ENCODE measurements around the gene SKP2. TPM values are rescaled to one million over a fixed set of nuclear protein-coding genes. Genes with fewer than 3 reads are reported as not detected.

The SKP2 gene
- total and polyA plus RNA-seq, 10 donors = 4.2 to 23.6 (median 15.2) TPM

DNA sequence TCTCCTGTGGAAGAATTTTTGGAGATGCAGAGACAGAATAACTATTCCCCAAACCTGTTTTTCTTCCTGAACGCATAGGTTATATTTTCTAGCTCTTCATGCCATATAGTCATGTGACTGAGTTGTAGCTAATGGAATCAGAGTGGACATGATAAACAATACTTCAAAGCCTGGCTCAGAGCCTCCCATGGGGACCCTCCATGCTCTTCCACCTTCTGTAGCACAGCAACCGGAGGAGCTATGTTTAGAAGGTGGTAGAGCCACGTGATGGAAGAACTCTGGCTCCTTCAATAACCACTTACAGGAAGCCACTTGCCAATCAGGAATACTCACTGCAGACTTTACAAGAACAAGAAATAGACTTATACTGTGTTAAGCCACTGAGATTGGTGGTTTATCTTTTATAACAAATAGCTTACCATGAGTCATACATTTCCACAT, 50.6 kb downstream of the SKP2 start:
- Histone ChIP-seq H3K9me3 (no peaks in the 10 kb centered on the region), H3K36me3 (peaks cover 0 to 87% (median 26%) of the 10 kb centered on the region in 6 donors), H3K27ac (no peak overlapping the region), H3K4me1 (no peaks in the 10 kb centered on the region), H3K27me3 (replicated peaks in 1 of 7) (no peaks in the 10 kb centered on the region), H3K4me3 (no peak overlapping the region)
- intact Hi-C loops (cut with DNase I; ENCODE audit: low total_unique reads) = no loop called here
- WGBS, 5 donors = 61 to 68% (median 64%) methylated on average over 3 of the region's 3 CpGs
- no peak for DNase-seq
- no peak for TF ChIP-seq CTCF (IDR thresholded peaks at IDR 0.05 in 8 of 11, conservative IDR thresholded peaks at IDR 0.05 in 3 of 11)
- TF ChIP-seq POLR2AphosphoS5 (IDR thresholded peaks at IDR 0.05) = no peak
- no peak for TF ChIP-seq POLR2A (IDR thresholded peaks at IDR 0.05)

- 90 to 98% (median 96%) methylated on average over 2 of the region's 2 CpGs for WGBS, 5 donors
- DNase-seq = no peak
Measured at GRCh38 chr5:36205329-36205728, 53.4 kb downstream of the SKP2 start.

GRCh38 chr5:36206913-36207312, 55.0 kb downstream of the SKP2 start:
- no peak overlapping the region for H3K4me3 ChIP-seq
- no peaks in the 10 kb centered on the region for H3K4me1 ChIP-seq
- H3K9me3 ChIP-seq = no peaks in the 10 kb centered on the region
- DNase-seq = no peak
- peaks cover 0 to 80% (median 22%) of the 10 kb centered on the region in 6 donors for H3K36me3 ChIP-seq
- H3K27ac ChIP-seq = no peak overlapping the region
- intact Hi-C loops (cut with DNase I; ENCODE audit: low total_unique reads) = no loop called here
- TF ChIP-seq POLR2AphosphoS5 (IDR thresholded peaks at IDR 0.05) = no peak
- TF ChIP-seq CTCF (IDR thresholded peaks at IDR 0.05 in 8 of 11, conservative IDR thresholded peaks at IDR 0.05 in 3 of 11) = no peak
- no peak for TF ChIP-seq POLR2A (IDR thresholded peaks at IDR 0.05)
- H3K27me3 ChIP-seq (replicated peaks in 1 of 7) = no peaks in the 10 kb centered on the region

More at GRCh38 chr5:36205329-36205728, 53.4 kb downstream of the SKP2 start:
- Histone ChIP-seq H3K27me3 (replicated peaks in 1 of 7) (no peaks in the 10 kb centered on the region), H3K36me3 (peaks cover 0 to 76% (median 16%) of the 10 kb centered on the region in 6 donors), H3K4me1 (no peaks in the 10 kb centered on the region), H3K27ac (no peak overlapping the region), H3K4me3 (no peak overlapping the region), H3K9me3 (no peaks in the 10 kb centered on the region)
- intact Hi-C loops (cut with DNase I; ENCODE audit: low total_unique reads) = no loop called here
- TF ChIP-seq CTCF (IDR thresholded peaks at IDR 0.05 in 8 of 11, conservative IDR thresholded peaks at IDR 0.05 in 3 of 11) = no peak
- TF ChIP-seq POLR2AphosphoS5 (IDR thresholded peaks at IDR 0.05) = no peak
- no peak for TF ChIP-seq POLR2A (IDR thresholded peaks at IDR 0.05)

- intact Hi-C loops (cut with DNase I; ENCODE audit: low total_unique reads) = no loop called here
- Histone ChIP-seq H3K36me3 (peaks cover 0 to 79% (median 28%) of the 10 kb centered on the region in 6 donors), H3K4me3 (no peak overlapping the region), H3K27me3 (replicated peaks in 1 of 7) (no peaks in the 10 kb centered on the region), H3K9me3 (no peaks in the 10 kb centered on the region), H3K4me1 (no peaks in the 10 kb centered on the region), H3K27ac (no peak overlapping the region)
- WGBS, 5 donors = 89 to 99% (median 98%) methylated on average over 2 of the region's 2 CpGs
- no peak for DNase-seq
- no peak for TF ChIP-seq CTCF (IDR thresholded peaks at IDR 0.05 in 8 of 11, conservative IDR thresholded peaks at IDR 0.05 in 3 of 11)
- no peak for TF ChIP-seq POLR2A (IDR thresholded peaks at IDR 0.05)
- TF ChIP-seq POLR2AphosphoS5 (IDR thresholded peaks at IDR 0.05) = no peak
Measured at GRCh38 chr5:36208786-36209185, 56.9 kb downstream of the SKP2 start.

All from spleen (tissue), 11 donors.